RWPE1 (cell line): Measurements from ENCODE around the gene ZDHHC18.
A peak's percentile ranks its signal among the peaks of the same experiment; 100 is the strongest.

ENCODE experiments used
- CTCF ChIA-PET: fragments of 350-600 bp; sonication (Branson Sonifier 250); formaldehyde crosslinking; extraction: SDS; loops from one replicate; lab custom pipeline; 2021; lab: Yijun Ruan, JAX
- POLR2A ChIA-PET: fragments of 400-600 bp; formaldehyde crosslinking; extraction: SDS; loops from one replicate; lab custom pipeline; 2020; ENCODE audit warnings: antibody characterized with exemption; ENCODE audit not compliant: low non-redundant PET; lab: Yijun Ruan, JAX
- DNase-seq: peaks from one replicate; pipeline ENCODE4 v3.0.0; 2012; ENCODE audit warnings: low spot score
- H3K27ac ChIP-seq: fragments of 450-650 bp; 2 replicates; pipeline ENCODE4 v1.5.1; 2017
- TF ChIP-seq, protein P1 (sequence below): fragments of 450-650 bp; conservative IDR thresholded peaks from 2 replicates; pipeline ENCODE4 v1.5.1; 2017; ENCODE audit warnings: low read depth, mild to moderate bottlenecking

Gene ZDHHC18

GRCh38 chr1:26826261-26827105 is at the start of gene ZDHHC18:
Gene ZDHHC18 (plus strand): TSS chr1:26826688. CDS start chr1:26826805, 117 bp downstream.
- TF ChIP-seq, protein P1, sequence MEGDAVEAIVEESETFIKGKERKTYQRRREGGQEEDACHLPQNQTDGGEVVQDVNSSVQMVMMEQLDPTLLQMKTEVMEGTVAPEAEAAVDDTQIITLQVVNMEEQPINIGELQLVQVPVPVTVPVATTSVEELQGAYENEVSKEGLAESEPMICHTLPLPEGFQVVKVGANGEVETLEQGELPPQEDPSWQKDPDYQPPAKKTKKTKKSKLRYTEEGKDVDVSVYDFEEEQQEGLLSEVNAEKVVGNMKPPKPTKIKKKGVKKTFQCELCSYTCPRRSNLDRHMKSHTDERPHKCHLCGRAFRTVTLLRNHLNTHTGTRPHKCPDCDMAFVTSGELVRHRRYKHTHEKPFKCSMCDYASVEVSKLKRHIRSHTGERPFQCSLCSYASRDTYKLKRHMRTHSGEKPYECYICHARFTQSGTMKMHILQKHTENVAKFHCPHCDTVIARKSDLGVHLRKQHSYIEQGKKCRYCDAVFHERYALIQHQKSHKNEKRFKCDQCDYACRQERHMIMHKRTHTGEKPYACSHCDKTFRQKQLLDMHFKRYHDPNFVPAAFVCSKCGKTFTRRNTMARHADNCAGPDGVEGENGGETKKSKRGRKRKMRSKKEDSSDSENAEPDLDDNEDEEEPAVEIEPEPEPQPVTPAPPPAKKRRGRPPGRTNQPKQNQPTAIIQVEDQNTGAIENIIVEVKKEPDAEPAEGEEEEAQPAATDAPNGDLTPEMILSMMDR, result peak; percentile 88
- peak; percentile 69 for DNase-seq
- POLR2A ChIA-PET, result interaction anchor here (0.6 kb wide), 1 partner anchor 20 kb away, joined by 3 read pairs; no protein-coding TSS in a partner anchor
- CTCF ChIA-PET, result interaction anchor here (0.5 to 1.0 kb wide), 3 partner anchors 16 to 25 kb away, joined by 3 to 5 read pairs (median 4); no protein-coding TSS in a partner anchor
- H3K27ac ChIP-seq, result peak within 1 kb of the TSS; percentile 82

DNA sequence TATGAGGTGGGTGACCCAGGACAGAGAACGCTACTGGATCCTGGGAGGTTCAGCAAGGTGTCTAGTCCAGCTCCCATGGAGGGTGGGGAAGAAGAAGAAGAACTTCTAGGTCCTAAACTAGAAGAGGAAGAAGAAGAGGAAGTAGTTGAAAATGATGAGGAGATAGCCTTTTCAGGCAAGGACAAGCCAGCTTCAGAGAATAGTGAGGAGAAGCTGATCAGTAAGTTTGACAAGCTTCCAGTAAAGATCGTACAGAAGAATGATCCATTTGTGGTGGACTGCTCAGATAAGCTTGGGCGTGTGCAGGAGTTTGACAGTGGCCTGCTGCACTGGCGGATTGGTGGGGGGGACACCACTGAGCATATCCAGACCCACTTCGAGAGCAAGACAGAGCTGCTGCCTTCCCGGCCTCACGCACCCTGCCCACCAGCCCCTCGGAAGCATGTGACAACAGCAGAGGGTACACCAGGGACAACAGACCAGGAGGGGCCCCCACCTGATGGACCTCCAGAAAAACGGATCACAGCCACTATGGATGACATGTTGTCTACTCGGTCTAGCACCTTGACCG is 47.3 kb upstream of the ZDHHC18 start:
- TF ChIP-seq, protein P1, result no peak
- DNase-seq, result no peak
- CTCF ChIA-PET, result interaction anchor here (0.6 to 1.3 kb wide), 4 partner anchors 27 to 928 kb away, joined by 3 read pairs; no protein-coding TSS in a partner anchor
- H3K27ac ChIP-seq, result no peak overlapping the region
- POLR2A ChIA-PET, result interaction anchor here (1.0 kb wide), 1 partner anchor 9 kb away, joined by 4 read pairs; the partner anchor contains the start of gene PIGV

- DNase-seq, result no peak
- CTCF ChIA-PET, result no interaction called here
- TF ChIP-seq, protein P1, result no peak
- H3K27ac ChIP-seq, result peak overlapping the region; percentile 16; the same call in 1 of the 2 replicates
- POLR2A ChIA-PET, result interaction anchor here (0.6 kb wide), 1 partner anchor 12 kb away, joined by 6 read pairs; no protein-coding TSS in a partner anchor
These were observed 46.0 kb upstream of the ZDHHC18 start for GRCh38 chr1:26780344-26780957.

- no peak for DNase-seq
- TF ChIP-seq, protein P1, result no peak
- no peak overlapping the region for H3K27ac ChIP-seq
- CTCF ChIA-PET, result interaction anchor here (0.6 to 0.7 kb wide), 3 partner anchors 184 to 252 kb away, joined by 3 to 4 read pairs (median 4); no protein-coding TSS in a partner anchor
- POLR2A ChIA-PET, result interaction anchor here (0.6 kb wide), 1 partner anchor 13 kb away, joined by 6 read pairs; no protein-coding TSS in a partner anchor
These were observed 45.2 kb upstream of the ZDHHC18 start for GRCh38 chr1:26781206-26781825.

DNA sequence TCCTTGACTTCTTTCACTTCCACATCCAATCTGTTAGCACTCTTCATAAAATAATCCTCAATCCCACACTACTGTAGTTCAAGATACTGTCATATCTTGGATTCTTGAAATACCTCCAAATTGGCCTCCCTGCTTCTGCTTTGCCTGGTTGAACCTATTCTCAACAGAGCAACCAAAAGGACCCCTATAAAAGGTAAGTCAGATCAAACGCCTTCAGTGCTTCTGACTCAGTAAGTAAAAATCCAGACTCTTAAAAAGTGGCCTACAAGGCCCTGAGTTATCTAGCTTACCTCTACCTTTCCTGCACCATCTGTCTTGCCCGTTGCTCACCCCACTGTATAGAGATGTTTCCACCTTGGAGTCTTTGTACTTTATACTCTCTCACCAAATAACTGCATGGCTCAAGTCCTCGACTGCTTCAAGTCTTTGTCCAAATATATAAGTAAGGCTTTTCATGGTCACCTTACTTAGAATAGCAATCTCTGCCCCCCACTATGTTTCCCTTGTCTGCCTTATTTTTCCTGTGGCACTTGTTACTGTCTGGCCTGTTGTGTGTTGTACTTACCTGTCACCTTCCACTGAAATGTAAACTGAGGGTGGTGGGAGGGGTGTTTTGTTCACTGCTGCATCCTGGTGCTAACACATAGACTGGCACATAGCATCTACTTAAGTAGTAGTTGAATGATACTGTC is 43.8 kb upstream of the ZDHHC18 start:
- TF ChIP-seq, protein P1, result no peak
- POLR2A ChIA-PET, result no interaction called here
- no peak for DNase-seq
- CTCF ChIA-PET, result no interaction called here
- H3K27ac ChIP-seq, result no peak overlapping the region
